ENCODE results near the gene HPCAL4. TPM values are rescaled to one million over a fixed set of nuclear protein-coding genes. Genes with fewer than 3 reads are reported as not detected.
A peak's percentile ranks its signal among the peaks of the same experiment; 100 is the strongest.

The HPCAL4 gene
- total RNA-seq, 4 donors from 2014 or later: 0.55 TPM; not detected in 3

GRCh38 chr1:39695016-39695415 lies 3.8 kb upstream of the HPCAL4 start:
- Histone ChIP-seq H3K27me3 (peaks cover 58% of the 10 kb centered on the region), H3K36me3 (no peaks in the 10 kb centered on the region), H3K27ac (no peak overlapping the region), H3K4me1 (peaks cover 19% of the 10 kb centered on the region), H3K4me3 (no peak overlapping the region), H3K9me3 (no peaks in the 10 kb centered on the region)
- TF ChIP-seq, protein P1, sequence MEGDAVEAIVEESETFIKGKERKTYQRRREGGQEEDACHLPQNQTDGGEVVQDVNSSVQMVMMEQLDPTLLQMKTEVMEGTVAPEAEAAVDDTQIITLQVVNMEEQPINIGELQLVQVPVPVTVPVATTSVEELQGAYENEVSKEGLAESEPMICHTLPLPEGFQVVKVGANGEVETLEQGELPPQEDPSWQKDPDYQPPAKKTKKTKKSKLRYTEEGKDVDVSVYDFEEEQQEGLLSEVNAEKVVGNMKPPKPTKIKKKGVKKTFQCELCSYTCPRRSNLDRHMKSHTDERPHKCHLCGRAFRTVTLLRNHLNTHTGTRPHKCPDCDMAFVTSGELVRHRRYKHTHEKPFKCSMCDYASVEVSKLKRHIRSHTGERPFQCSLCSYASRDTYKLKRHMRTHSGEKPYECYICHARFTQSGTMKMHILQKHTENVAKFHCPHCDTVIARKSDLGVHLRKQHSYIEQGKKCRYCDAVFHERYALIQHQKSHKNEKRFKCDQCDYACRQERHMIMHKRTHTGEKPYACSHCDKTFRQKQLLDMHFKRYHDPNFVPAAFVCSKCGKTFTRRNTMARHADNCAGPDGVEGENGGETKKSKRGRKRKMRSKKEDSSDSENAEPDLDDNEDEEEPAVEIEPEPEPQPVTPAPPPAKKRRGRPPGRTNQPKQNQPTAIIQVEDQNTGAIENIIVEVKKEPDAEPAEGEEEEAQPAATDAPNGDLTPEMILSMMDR (IDR thresholded peaks at IDR 0.05): no peak
- TF ChIP-seq POLR2AphosphoS5 (IDR thresholded peaks at IDR 0.05) (no peak), POLR2A (IDR thresholded peaks at IDR 0.05) (no peak), EP300 (IDR thresholded peaks at IDR 0.05) (no peak)
- no peak for DNase-seq (ENCODE audit: low spot score in 2 of 2)
- WGBS: 15% methylated on average over 1 of the region's 1 CpG

- no peaks in the 10 kb centered on the region for H3K36me3 ChIP-seq
- H3K9me3 ChIP-seq: no peaks in the 10 kb centered on the region
- DNase-seq (ENCODE audit: low spot score in 2 of 2): no peak
- H3K27me3 ChIP-seq: peaks cover 61% of the 10 kb centered on the region
- WGBS: 100% methylated on average over 1 of the region's 1 CpG
- H3K4me1 ChIP-seq: peaks cover 19% of the 10 kb centered on the region
- TF ChIP-seq POLR2AphosphoS5 (IDR thresholded peaks at IDR 0.05): no peak
- TF ChIP-seq, protein P1 (IDR thresholded peaks at IDR 0.05): no peak
- no peak for TF ChIP-seq EP300 (IDR thresholded peaks at IDR 0.05)
- no peak for TF ChIP-seq POLR2A (IDR thresholded peaks at IDR 0.05)
- H3K27ac ChIP-seq: no peak overlapping the region
- H3K4me3 ChIP-seq: no peak overlapping the region
Measured at GRCh38 chr1:39694026-39694425, 2.8 kb upstream of the HPCAL4 start.

GRCh38 chr1:39692152-39693074 lies 1.2 kb upstream of the HPCAL4 start:
- DNase-seq (ENCODE audit: low spot score in 2 of 2): no peak
- 11% methylated on average over 27 of the region's 56 CpGs for WGBS
- H3K27me3 ChIP-seq: peaks cover 67% of the 10 kb centered on the region
- no peak overlapping the region for H3K27ac ChIP-seq
- H3K4me1 ChIP-seq: peaks cover 19% of the 10 kb centered on the region
- H3K36me3 ChIP-seq: no peaks in the 10 kb centered on the region
- TF ChIP-seq, protein P1 (IDR thresholded peaks at IDR 0.05): no peak
- TF ChIP-seq POLR2AphosphoS5 (IDR thresholded peaks at IDR 0.05) (no peak), EP300 (IDR thresholded peaks at IDR 0.05) (no peak), POLR2A (IDR thresholded peaks at IDR 0.05) (no peak)
- no peaks in the 10 kb centered on the region for H3K9me3 ChIP-seq
- peak overlapping the region; percentile 47 for H3K4me3 ChIP-seq

- Histone ChIP-seq H3K4me3 (peak overlapping the region; percentile 47), H3K27me3 (peaks cover 78% of the 10 kb centered on the region), H3K36me3 (no peaks in the 10 kb centered on the region), H3K4me1 (peaks cover 19% of the 10 kb centered on the region), H3K9me3 (no peaks in the 10 kb centered on the region), H3K27ac (no peak overlapping the region)
- WGBS: 37% methylated on average over 11 of the region's 28 CpGs
- TF ChIP-seq EP300 (IDR thresholded peaks at IDR 0.05): no peak
- TF ChIP-seq, protein P1 (IDR thresholded peaks at IDR 0.05): no peak
- TF ChIP-seq POLR2A (IDR thresholded peaks at IDR 0.05): no peak
- TF ChIP-seq POLR2AphosphoS5 (IDR thresholded peaks at IDR 0.05): no peak
- no peak for DNase-seq (ENCODE audit: low spot score in 2 of 2)
Measured at GRCh38 chr1:39690794-39691382, 345 bp downstream of the HPCAL4 start.

- Histone ChIP-seq H3K36me3 (no peaks in the 10 kb centered on the region), H3K4me3 (no peak overlapping the region), H3K27ac (no peak overlapping the region), H3K27me3 (peaks cover 78% of the 10 kb centered on the region), H3K4me1 (peaks cover 19% of the 10 kb centered on the region), H3K9me3 (no peaks in the 10 kb centered on the region)
- no peak for DNase-seq (ENCODE audit: low spot score in 2 of 2)
- TF ChIP-seq POLR2A (IDR thresholded peaks at IDR 0.05): no peak
- no peak for TF ChIP-seq EP300 (IDR thresholded peaks at IDR 0.05)
- TF ChIP-seq, protein P1 (IDR thresholded peaks at IDR 0.05): no peak
- WGBS: 34% methylated on average over 2 of the region's 2 CpGs
Measured at GRCh38 chr1:39690225-39690624, 1.0 kb downstream of the HPCAL4 start.

Measured in suprapubic skin (tissue), 4 donors.